Fibroblast of upper back skin (primary cell): Measurements from ENCODE around the gene IFITM10.

Experiments
- DNase-seq: peaks from one replicate; pipeline ENCODE4 v3.0.0-alpha.2; 2013

Gene IFITM10

DNA sequence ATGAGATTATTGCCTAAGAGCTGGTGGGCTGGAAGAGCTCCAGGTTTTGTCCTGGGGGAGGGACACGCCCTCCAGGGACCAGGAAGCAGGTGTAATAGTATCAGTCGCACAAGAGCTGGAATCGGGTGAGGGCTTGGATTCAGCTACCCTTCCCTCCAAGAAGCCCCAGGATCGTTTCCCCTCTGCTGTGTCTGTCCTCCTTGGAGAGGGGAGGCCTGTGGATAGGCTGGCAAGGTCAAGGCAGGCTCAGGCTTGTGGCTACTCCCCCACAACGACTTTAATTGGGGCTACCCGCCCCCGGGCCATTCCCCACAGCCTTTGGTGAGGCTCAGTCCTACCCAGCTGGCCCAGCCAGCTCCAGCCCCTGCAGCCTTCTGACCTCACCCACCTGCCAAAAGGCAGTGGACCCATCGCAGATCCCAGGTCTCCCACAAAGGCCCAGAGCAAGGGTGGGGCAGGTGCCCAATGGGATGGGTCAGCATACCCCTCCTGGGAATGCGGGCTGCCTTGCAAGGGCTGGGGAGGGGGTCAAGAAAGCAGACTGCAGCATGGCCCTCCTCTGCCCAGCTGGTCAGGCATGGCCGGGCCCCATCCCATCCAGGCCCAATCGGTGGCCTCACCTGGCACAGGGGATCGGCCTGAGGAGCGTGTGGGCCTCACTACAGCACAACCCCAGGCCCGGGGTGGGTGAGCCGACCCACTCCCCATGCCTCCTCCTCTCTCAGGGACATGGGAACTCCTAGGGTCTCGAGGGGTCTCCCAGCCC, 12.3 kb upstream of the IFITM10 start:
- DNase-seq = no peak

DNA sequence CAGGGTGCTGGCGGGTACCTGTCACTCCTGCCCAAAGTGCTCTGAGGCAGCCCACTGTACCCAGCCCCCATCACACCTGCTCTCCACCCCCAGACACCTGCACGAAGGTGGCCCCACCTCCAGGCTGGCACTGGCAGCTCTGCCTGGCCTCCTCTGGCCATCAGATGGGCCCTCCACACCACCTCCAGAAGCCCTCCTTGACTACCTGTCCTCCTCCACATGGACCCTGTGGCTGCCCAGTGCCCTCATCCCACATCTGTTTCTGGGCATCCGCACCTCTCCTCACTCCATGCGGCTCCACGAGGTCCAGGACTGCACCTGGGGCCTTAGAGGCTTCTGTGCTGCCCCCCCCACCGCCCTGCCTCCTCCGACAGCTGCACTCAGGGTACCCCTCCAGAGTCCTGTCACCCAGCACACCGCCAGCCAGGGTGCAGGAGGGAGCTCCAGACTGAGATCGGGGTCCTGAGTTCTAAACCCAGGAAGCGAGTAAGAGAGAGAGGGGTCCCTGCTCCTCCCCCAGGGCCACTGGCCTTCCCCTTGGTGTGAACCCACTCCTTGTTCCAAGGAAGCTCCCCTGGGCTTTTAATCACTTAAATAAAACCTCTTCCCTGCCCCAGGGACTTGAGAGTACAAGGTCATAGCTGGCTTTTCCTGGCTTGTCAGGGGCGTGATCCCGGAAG, 11.6 kb upstream of the IFITM10 start:
- no peak for DNase-seq

DNA sequence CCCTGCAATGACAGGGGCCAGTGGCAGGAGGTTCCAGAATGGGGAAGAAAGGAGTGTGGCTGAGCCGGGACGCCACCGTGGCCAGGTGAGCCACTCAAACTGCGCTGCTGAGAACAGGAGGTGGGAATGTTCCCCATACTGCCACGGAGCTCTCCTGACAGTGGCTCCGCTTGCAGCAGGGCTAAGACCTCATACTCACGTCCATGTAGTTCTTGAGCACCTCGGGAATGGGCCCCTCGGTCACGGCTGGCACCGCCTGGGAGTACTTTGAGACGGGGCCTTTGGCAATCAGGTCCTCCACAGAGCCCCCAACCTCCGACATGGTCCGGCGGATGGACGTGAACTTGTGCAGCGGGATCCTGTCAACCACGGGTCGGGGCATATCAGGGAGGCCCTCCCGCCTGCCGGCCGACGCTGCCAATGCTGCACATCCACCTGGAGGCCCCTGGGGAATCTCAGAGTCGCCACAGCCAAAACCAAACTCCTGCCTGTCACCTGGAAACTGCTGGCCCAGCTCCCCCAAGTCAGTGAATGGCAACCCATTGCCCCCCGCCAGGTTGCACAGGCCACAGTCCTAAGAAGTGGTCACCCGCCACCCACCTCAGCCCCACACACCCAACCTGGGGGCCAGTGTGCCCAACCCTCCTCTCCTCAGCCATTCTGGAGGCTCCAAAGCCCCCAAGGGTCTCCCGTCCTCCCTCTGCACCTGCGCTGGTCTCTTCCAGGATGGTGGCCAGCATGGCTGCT, 10.9 kb upstream of the IFITM10 start:
- DNase-seq = no peak

DNA sequence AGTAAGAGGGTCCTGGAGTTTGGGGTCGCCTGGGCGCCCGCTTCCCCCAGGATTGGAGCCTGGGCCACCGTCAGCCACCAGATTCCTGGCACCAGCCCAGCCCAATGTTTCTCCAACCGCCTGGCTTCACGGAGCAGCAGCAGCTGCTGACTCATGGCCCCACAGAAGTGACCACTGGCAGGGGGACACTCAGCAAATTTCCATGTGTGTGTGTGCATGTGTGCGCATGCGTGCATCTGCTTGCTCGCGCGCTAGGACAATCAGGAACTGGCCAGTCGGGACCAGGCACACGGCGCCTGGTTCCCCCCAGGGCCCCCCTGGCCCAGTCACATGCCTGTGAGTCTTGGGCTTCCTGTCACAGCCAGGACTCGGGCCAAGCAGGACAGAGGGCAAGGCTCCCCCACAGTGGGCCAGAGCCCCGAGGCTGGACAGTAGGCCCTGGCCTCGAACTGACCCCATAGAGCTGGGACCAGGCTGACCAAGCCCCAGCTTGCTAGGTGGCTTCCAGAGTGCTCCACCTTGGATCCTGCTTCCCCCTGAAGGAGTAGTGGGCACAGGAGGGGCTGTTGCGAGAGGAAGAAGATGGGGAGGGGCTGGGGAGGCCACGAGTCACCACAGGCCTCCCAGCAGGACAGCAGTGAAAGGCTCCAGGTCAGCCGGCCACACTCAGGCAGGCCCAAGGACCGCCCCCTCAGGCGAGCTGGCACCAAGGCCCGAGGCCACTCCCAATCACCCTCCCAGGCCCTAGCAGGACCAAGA, 10.1 kb upstream of the IFITM10 start:
- DNase-seq = no peak

DNA sequence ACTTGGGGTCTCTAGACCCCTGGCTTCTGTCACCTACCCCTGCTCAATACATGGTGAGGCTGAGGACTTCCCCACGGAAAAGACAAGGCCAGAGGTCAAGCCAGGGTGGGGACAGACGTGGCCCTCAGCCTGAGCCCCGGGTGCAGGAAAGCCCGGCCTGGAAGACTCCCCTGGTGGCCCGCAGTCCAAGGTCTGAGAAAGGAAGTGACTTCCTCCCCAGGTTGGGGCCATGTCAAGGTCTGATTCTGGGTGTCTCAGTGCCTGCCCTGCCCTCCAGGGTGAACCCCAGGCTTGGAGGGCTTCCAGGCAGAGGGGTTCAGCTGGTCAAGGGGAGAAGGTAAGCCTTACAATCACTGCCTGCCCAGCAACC, 9.4 kb upstream of the IFITM10 start:
- DNase-seq = no peak

DNA sequence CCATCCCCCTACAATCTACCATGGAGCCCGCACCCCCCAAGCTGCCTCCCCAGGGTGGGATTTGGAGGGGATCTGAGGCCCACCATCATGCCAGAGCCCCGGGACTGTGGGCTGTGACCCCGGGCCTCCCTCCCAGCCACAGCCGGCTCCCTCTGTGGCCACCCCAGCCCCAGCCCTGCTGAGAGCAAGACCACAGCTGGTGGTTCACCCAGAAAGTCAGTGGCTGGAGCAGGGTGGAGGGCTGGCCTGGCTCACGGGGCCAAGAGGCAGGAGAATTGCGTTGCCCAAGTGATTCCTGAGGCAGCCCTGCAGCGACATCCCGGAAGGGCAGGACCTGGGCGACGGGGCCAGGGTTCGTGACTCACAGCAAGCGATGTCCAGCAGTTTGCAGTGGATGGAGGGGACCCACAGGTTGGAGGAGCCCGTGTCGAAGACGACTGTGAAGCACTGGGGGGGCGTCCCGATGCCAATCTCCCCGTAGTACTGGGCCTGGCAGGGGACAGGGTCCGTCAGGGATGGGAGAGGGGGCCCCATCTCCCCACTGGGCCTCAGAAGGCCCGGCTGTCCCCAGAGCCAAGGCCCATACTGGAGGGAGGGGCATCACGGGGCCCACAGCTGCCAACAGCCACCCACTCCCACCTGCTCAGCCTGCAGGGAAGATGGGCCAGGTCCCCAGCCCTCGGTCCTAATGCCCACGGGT, 8.9 kb upstream of the IFITM10 start:
- no peak for DNase-seq

DNA sequence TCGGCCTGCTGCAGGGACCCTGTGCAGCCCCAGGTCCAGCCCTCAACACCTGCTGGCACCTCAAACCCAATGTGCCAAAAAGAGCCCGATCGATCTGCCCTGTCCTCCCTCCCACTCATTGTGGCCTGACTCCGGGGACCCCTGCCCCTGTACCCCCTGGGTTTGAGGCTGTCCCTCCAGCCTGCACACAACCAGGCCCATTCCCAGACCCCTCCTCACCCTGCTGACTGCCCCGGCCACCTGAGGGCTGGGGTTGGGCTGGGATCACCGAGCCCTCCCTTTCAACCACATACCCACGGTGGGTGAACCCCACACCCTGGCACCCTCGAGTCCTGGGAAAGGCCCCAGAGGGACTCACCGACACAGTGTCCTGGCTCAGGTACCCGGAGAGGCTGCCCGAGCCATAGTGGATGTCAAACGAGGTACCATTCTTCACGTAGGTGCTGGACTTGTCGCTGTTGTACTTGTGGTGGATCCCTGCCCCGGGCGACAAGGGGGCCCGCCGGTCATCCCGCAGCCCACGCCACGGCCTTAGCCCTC, 8.3 kb upstream of the IFITM10 start:
- no peak for DNase-seq

DNA sequence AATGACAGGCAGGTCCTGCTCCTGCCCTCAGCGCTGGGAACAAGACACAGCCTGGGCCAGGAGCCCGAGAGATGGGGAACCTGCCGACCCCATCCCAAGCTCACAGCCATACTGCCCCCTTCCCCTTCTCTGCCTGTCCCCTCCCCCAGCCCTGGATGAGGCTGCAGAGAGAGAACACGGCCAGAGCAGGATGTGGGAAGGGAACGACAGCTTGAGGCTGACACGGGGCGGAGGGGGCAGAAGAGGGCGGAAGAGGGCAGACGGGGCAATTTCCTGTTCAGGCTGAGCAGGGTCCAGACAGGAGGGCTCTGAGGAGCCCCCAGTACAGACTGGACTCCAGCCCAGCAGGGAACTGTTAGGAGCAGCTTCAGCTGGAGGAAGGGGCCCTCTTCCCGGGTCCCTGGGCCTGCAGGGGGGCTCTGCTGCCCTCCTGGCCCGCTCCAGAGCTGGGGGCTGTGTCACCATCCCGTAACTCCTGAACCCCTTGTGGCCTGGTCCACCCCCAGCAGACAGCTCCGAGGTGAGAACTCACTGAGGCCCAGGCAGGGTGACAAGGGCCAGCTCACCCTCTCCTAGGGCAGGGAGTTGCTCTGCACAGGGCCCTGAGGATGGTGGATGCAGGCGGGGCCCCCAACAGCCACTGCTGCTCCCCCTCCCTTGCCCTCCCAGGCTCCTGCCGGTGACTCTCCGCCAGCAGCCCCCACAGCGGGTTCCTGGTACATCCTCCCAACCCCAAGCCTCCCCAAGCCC, 7.6 kb upstream of the IFITM10 start:
- DNase-seq = no peak

DNA sequence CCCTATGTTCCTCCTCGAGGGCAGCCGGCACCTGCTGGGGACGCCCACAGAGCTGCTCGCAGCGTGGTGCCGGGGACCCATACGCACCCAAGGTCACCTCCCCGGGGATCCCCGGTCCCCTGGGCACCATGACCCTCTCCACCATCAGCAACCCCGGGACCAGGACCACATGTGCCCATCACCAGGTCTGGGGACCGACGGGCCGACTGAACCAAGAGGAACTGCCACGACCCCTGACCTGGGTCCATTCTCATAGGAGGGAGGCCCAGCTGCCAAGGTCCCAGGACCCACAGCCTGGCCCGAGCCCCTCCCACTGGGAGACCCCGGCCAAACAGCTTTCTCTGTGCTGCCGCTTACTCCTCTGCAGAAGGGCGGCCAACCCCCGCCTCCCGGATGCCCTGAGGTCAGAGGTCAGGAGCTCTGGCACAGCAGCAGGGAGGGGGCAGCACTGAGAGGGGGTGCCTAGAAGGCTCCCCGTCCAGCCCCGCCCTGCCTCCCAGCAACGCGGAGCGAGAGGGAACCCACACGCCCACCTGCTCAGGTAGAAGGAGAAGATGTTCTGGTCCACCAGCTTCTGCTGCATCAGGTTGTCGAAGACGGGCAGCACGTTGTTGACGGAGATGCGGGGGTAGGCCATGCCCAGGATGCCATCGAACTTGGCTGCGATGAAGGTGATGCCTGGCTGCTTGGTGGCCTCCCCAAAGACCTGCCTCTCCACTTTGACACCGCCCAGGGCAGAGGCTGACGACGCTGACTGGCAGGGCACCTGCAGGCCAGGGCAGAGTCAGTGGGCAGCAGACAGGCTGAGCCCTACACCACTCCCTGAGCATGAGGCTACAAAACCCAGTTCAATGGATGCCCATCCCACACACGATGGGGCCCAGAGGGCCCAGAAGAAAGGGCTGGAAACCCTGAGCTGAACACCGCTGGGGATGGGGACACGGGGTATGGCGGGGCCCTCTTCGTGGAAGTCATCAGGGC, 6.7 kb upstream of the IFITM10 start:
- DNase-seq = no peak

DNA sequence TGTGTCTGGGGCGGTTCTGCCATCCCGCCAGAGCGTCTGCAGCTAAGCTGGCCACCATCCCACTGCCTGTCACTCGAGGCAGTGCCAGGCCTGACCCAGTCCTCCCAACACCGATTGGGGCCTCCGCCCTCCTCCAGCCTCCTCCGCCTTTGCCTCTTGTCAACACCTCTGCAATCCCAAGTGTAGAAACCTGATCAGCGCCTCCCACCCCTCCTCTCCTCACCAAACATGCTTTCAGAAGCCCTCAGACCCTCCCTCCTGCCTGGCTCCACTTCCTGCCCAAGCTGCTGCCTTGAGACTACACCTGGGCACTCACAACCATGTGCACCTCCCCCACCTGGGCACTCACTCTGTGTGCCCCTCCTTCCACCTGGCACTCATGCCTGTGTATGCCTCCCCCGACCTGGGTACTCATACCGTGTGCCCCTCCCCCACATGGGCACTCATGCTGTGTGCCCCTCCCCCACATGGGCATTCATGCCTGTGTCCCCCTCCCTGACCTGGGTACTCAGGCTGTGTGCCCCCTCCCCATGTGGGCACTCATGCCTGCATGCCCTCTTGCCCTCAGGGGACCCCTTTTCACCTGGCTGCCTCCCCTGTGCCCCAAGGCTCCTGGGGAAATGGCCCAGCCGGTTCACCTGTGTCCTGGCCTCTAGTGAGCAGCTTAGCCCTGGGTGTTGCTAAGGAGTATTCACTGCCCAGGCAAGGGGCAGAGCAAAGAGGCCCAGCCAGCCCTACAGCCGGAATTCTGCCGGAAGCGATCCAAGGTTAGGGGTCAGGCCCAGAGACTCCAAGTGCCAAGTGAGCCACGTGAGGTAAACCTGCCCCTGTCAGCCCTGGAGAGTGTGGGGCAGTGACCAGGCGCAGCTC, 5.5 kb upstream of the IFITM10 start:
- no peak for DNase-seq

DNA sequence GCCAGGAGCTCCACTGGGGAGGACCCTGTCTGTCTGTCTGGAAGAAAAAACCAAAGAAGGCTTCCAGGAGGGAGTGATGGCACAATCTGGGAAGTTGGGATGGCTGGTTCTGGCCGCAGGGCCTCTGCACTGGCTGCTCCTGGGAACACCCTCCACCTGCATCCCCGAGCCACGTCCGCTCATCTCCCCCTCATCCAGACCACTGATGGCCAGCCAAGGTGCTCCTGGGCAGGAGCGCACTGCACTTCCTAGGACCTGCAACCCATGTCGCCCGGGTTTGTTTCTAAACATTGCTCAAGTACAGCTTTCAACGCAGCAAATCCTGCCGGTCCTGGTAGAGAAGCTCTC, 4.9 kb upstream of the IFITM10 start:
- DNase-seq = no peak

DNA sequence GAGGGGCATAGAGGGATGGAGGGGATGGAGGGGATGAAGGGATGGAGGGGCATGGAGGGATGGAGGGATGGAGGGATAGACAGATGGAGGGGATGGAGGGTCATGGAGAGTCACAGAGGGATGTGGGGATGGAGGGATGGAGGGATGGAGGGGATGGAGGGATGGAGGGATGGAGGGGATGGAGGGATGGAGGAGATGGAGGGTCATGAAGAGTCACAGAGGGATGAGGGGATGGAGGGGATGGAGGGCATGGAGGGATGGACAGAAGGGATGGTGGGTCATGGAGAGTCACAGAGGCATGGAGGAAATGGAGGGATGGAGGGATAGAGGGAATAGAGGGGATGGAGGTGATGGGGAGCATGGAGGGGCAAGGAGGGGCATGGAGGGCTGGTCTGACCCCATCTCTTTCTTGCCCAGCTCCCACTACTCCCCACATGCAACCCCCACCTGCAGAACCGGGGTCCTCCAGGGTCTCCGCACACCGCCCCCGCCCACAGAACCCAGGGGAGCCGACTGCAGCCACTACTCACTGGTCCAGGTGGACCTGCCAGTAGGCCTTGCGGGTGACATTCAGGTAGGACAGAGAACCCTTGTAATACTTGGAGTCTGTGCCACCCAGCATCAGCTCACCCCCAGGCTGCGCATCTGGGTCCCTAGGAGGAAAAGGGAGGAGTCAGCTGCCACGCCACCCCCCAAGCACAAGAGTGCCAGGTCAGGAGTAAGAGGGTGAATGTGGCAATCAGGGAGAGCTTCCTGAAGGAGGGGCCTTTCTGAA, 4.2 kb upstream of the IFITM10 start:
- DNase-seq = no peak

DNA sequence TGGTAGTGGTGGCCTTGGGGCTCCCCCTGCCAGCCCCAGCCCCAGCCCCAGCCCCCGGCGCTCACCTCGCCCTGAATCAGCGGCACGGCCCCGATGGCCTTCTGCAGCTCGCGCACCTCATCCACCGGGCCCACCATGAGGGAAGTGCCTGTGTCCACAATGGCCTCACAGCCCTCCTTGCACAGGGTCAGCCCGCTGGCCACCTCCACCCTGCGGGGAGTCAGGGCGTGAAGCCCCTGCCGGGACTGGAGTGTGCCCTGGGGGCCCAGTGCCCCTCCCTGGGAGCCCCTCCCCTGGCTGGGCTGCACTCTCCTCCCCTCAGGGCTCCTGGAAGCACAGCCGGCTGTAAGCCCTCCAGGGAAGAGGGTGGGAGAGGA, 3.5 kb upstream of the IFITM10 start:
- DNase-seq = no peak

DNA sequence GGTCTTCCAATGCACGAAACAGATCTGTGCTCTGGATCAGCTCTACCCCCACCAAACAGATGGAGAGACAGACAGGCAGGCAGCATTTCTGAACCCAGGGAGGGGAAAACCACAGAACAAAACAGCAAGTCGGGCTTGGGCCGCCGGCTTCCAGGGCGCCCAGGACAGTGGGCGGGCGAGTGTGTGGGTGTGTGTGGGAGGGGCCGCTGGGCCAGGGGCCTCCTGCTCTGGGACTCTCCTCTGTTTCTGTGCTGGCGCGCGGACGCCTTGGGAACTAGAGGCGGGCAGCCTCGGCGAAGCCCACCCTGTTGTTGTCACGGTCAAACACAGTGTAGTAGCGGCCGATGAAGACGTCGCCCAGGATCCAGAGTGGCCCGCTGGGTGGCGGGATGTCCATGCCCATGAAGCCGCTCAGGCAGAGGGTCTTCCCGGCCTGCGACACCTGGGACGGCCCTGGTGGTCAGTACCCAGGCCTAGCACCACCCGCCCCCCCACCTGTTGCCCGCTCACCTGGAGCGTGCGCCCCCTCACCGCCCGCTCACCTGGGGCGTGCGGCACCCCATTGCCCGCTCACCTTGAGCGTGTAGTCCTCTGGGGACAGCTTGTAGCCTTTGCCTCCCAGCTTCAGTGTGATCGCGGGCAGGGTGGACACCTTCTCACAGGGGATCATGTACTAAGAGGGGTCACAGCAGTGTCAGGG, 3.0 kb upstream of the IFITM10 start:
- DNase-seq = no peak

DNA sequence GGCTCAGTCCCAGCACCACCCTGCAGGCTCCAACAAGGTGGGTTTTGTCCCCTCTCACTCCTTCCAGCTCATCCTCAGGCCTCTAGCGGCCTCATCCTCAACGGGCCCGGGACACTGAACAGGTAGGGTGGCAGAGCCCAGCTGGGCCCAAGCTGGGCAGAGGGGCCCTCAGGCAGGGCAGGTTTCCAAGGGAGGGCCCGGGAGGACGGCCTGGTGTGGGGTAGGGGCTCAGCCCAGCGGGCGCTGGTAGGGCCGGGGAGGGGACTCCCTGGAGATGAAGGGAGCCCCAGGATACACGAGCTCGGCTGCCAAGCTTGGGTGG, 2.5 kb upstream of the IFITM10 start:
- DNase-seq = no peak

DNA sequence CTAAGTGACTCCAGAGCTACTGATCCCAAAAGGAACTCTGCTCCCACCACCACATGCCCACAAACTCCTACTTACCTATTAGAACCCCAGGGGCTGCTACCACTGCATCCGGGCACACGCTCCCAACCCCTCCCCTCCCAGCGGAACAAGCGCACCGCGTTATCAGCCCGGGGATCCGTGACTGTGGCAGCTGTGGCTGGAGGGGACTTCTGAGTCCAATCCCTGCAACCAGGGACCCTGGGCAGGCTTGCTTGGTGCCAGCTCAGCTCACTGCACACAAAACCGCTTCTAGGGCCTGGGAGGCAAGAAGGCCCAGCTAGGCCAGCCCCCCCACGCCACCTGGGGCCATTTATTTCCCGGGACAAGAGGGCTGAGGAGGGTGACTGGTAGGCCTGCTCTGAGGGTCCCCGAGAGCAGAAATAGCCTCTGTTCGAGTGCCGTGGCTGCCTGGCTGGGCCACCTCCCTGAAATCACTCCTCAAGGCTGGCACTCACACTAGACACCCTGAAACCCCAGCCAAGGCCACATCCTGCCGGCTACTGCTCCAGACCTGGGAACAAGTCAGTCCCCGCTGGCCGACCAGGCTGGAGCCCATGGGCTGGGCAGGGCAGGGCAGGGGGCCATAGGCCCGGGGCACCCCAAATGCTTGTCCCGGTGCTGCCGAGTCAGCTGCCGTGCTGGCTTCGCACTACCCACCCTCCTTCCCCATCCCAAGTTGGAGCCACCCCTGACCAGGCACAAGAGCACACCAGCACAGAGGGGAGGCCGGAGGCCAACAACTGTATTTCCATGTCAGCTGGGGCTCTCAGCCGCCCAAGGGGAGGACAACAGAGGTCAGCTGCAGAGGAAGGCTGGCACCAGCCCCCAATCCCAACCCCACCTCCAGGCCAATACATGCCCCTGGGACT, 1.9 kb upstream of the IFITM10 start:
- no peak for DNase-seq

DNA sequence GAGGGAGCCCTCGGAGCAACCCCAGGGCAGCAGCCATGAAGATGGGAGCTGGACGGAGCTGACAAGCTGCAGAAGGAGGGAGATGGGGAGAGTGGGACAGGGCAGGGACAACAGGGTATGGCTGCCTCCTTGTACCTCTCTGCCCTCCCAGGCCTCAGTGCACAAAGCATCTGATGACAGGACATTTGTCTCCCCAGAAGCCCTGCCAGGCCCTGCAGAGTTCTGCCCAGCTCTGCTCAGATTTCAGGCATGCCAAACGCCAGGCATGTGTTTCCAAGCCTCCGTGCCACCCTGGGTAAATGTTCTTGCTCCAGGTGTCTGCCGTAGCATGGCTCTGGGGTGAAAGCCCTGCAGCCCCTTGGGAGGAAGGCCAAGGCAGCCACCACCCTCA, 1.1 kb upstream of the IFITM10 start:
- no peak for DNase-seq
